Umbilical cord (tissue), 2 donors: ENCODE data around the gene TLE1. TPM values are rescaled to one million over a fixed set of nuclear protein-coding genes. Genes with fewer than 3 reads are reported as not detected.

Experiments used
- DNase-seq: peaks from one replicate; pipeline ENCODE4 v3.0.0-alpha.2; 2015; ENCODE audit warnings: low spot score
- total RNA-seq: library from RNA; depleted of rRNA; stranded (reverse); fragments of >200 nt; gene quantifications from one replicate; pipeline ENCODE4 v1.2.3, GENCODE V29; 2014; ENCODE audit warnings: low replicate concordance; ENCODE audit not compliant: insufficient read depth

Gene TLE1
- total RNA-seq, 1 donor from 2014 or later = 44.8 TPM

DNA sequence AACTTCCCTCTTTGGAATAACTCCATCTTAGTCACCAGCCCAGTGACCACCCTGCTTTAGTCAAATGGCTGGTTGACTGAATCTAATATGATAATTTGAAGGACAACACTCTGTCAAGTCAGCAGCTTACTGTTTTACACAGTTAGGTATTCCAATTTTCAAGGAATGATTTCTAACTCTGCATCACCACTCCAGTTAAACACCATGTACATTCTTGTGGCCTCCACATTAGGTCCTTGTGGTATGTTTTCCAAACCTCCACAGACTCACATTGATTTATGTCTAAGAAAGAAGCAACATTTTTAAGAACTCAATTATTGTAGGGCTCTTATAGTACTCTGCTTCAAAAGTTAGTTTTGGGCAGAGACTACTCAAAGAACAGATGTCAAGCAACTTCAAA is 110.7 kb downstream of the TLE1 start:
- DNase-seq = no peak

DNA sequence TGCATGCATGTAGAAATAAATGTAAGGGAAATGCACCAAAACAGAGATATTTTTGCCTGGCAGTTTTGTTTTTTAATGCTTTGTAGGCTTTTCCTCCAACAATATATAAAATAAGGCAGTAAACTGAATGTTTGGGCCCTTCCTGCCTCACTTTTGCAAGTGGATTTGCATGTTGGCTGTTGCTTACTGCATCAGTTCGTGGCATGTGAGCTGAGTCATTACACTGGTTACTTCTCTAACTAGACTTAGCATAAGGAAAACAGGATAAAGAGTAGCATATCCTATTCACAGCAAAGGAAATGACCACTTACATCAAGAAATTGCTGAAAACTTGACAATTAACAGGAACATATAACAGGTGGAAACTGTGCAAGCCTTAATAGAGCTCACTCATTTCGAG is 113.4 kb downstream of the TLE1 start:
- no peak for DNase-seq

DNA sequence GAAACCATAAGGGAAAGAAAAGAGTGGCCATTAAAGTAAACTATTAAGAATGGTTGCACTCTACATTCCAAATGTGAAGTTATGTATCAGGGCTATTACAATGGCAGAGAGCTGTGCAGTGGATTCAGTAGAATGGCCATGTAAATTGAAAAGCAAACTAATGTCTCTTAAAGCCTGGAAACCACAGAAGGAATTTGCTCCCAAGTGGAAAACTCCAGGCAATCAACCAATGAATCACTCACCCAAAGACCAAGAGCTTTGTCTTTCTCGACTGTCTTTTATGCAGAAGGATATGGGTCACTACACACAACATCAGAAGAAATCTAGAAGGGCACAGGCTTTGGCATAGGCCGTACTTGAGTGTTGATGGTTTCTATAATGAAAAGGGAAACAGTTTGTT is 114.9 kb downstream of the TLE1 start:
- no peak for DNase-seq

GRCh38 chr9:81573415-81574321 is 115.7 kb downstream of the TLE1 start:
- no peak for DNase-seq

GRCh38 chr9:81570083-81570482 is 119.3 kb downstream of the TLE1 start:
- DNase-seq = no peak

DNA sequence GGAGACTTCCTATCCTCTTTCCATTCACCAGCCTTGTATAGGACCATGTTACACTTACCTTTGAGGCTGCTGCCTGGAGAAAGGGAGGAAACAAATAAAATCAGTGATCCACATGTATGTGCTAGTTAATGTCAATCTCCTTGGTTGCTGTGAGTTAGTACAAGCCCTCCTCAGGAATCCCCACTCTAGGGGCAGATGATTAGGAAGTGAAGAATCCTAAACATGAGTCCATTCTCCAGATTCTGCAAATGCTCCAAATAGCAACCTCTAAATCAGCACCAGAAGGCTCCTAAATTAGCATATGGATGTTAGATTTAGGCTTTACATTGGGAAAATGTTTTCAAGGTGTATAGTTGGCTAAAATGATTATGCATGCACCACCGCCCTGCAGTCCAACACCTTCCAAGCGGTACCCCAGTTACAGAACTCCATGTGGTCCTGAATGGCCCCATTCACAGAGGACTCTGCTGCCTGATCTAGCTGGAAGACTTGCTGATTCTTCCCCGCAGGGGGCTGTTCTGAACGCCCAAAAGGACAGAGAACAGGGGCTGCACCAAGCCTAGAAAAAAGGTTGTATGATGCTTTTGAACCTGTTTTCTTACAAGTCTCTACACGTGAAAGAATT is 123.2 kb downstream of the TLE1 start:
- no peak for DNase-seq

DNA sequence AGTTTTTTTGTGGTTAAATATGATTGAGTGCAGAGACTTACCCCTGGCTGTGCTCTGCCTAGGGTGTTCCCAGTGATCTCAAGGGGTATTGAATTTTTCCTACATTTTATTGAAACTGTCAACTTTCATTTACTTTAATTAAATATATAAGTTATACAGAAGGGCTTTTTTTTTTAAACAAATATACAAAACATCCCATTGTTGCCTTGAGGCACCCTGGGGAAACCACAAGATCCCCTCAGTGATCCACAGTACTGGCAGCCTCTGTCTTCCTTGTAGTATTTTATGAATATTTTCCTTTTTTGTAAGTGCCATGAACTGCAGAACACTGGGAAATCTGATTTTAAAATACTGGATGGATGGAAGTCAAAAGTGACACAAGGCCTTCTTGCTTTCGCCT is 123.7 kb downstream of the TLE1 start:
- no peak for DNase-seq

DNA sequence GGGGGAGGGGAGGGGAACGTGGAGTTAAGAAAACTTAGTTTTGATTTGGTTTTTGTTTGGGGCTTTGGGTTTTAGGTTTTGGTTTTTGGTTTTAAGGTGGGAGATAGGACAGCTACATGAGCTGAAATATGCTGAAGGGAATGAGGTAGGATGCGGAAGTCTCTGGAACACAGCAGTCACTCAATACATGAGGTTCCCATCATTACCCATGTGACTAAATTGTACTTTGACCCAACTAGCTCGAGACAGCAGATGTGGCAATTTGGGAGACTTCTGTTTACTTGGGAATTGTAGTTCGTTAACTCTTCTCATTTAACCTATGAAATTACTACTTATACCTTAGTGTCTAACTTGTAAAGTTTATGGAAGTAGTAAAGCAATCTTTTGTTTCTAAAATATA is 124.2 kb downstream of the TLE1 start:
- DNase-seq = no peak

- DNase-seq = no peak
These were observed 124.7 kb downstream of the TLE1 start for GRCh38 chr9:81564632-81565031.

DNA sequence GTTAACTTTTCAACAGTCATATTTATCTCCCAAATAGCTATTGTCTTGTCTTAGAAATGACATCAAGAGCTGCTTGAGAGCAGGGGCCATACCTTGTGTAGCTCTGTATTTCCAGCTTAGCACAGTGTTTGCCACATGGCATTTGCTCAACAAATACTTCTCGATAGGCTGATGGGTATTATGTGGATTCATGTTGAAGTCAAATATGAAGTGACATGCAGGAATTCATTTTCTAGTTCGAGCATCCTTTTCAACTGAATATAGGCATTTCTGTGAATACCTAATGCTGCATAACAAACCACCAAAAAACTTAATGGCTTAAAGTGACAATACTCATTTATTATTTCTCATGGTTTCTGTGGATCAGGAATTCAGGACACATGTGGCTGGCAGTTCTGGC is 125.6 kb downstream of the TLE1 start:
- DNase-seq = no peak

DNA sequence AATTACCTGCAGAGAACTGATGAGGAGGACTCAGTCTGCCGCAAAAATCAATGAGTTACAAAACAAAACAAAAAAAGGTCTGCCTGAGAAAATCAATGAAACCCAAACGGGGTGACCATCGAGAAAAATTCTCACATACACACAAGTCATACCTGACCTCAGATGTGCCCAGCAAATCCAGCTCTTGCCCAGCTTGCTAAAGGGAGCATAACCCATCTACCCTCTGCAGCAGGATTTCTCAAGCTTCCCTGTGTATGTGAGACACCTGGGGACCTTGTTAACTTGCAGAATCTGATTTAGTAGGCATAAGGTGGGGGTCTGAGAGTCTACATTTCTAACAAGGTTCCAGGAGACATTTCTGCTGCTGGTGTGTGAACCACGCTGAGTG is 126.3 kb downstream of the TLE1 start:
- DNase-seq = no peak

GRCh38 chr9:81562231-81563019 is 126.9 kb downstream of the TLE1 start:
- no peak for DNase-seq

GRCh38 chr9:81560851-81561732 is 128.3 kb downstream of the TLE1 start:
- DNase-seq = no peak

DNA sequence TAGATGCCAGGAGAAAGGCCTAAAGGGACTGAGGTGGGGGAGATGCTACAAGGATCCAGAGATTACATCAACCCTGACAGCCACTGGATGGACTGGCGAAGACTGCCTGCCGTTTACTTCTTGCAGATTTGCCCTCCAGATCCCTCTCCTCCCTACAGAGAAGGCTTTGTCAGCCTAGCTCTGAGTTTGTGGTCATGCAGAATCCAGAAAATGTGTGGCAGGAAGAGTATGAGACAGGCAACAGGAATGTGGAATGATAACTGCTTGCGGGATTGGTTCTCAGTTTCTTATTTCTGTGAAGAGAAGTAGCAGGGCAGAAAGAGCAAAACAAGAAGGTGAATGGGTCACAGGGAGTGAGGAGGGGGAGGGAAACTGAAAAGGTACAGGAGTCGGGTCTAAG is 129.6 kb downstream of the TLE1 start:
- peak; percentile 69 for DNase-seq

GRCh38 chr9:81559197-81559596 is 130.2 kb downstream of the TLE1 start:
- no peak for DNase-seq

DNA sequence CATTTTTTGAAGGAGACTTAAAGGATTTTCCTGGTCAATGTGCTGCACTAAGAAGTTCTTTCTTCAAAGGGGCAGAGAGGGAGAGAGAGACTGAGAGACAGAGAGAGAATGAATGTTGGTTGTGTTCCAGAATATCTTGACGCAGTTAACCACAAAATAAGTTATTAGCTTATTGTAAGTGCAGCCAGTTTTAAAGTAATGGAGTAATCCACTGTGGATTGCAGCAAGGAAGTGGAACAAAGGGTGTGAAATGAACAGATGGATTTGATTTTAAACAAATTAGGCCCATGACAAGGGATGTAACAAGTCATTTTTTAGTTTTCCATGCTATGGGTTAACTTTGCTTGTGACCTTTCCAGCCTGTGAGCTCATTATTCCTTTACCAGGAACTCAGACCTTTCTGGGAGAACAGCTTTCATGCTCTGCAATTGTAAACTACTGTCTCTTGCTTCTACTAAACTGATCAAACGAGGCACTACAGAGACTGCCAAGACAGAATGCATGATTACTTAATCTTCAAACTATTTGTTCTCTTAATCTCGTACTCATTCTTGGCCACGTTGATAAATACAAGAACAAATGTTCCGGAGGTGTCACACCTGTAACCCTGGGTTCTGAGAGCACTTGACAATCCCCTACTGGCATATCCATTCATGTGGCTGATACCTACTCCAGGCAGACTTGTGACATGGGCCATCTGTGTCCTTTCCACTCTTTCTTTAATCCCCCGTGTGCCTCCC is 131.1 kb downstream of the TLE1 start:
- DNase-seq = peak; percentile 43

GRCh38 chr9:81557452-81558090 is 131.8 kb downstream of the TLE1 start:
- DNase-seq = no peak

DNA sequence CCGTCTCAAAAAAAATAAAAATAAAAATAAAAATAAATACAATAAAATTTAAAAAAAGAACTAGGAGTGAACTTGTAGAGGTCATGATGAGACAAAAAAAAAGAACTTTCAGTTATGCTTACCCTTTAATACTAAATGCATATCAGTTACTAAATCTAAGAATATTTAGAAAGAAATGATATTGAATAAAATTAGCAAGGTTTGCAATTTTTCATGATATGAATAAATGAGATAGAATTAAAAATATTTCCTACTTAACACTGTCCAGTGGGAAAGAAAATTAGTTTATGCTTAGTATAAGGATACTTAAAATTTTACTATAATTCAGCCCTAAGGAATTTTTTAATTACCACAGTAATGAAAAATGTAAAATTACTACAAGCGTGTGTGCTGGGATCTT is 132.4 kb downstream of the TLE1 start:
- DNase-seq = no peak

GRCh38 chr9:81552581-81552991 is 136.8 kb downstream of the TLE1 start:
- no peak for DNase-seq

DNA sequence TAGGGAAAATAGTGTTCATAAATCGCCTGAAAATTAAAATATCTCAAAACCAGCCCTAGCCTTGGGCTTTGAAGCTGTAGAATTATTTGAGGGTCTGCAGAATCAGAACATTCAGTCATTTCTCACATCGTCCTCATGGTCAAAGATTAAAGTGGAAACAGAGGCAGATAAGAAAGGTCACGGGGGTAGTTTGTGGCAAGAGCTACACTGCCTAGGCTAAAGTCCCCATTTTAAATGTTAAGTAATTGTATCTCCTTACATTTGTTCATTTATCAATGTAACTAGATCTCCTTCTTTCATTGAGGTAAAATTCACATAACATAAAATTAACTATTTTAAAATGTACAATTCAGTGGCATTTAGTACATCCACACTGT is 139.2 kb downstream of the TLE1 start:
- no peak for DNase-seq
